ENCODE results near the gene TNFRSF19.

The TNFRSF19 gene

GRCh38 chr13:23701186-23701585, 131.0 kb downstream of the TNFRSF19 start:
- H3K4me3 ChIP-seq (replicated peaks; ENCODE audit: insufficient read depth, low read length) = no peak overlapping the region

DNA sequence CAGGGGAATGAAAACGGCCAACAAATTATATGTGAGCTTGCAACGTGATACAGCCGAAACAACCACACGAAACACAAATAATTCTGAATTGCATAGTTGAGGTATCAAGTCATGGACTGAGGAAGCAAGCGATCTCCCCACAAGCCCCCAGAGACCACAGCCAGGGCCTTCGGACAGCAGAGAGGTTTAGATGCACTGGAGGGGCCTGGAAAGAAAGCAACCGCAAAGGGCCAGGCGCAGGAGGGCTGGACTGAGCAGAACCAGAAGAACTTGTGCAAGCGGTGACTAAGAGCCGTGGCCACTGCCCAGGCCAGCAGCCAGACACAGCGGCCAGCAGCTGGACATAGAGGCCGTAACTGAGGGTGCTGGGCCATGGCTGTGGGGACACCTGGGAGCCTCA, 131.4 kb downstream of the TNFRSF19 start:
- TF ChIP-seq, protein P1, sequence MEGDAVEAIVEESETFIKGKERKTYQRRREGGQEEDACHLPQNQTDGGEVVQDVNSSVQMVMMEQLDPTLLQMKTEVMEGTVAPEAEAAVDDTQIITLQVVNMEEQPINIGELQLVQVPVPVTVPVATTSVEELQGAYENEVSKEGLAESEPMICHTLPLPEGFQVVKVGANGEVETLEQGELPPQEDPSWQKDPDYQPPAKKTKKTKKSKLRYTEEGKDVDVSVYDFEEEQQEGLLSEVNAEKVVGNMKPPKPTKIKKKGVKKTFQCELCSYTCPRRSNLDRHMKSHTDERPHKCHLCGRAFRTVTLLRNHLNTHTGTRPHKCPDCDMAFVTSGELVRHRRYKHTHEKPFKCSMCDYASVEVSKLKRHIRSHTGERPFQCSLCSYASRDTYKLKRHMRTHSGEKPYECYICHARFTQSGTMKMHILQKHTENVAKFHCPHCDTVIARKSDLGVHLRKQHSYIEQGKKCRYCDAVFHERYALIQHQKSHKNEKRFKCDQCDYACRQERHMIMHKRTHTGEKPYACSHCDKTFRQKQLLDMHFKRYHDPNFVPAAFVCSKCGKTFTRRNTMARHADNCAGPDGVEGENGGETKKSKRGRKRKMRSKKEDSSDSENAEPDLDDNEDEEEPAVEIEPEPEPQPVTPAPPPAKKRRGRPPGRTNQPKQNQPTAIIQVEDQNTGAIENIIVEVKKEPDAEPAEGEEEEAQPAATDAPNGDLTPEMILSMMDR (IDR thresholded peaks at IDR 0.05; ENCODE audit: insufficient read depth, low read length) = no peak
- no peak overlapping the region for H3K4me3 ChIP-seq (replicated peaks; ENCODE audit: insufficient read depth, low read length)
- no peak for DNase-seq (ENCODE audit: low read depth in 1 of 2, low spot score in 1 of 2)
- no peak overlapping the region for H3K27ac ChIP-seq (replicated peaks)
- no peaks in the 10 kb centered on the region for H3K27me3 ChIP-seq (ENCODE audit: insufficient read depth, poor library complexity, severe bottlenecking)

More at GRCh38 chr13:23701186-23701585, 131.0 kb downstream of the TNFRSF19 start:
- TF ChIP-seq REST (IDR thresholded peaks at IDR 0.05; ENCODE audit: insufficient replicate concordance, low read depth) = no peak
- TF ChIP-seq POLR2AphosphoS5 (IDR thresholded peaks at IDR 0.05; ENCODE audit: low read depth) = no peak
- TF ChIP-seq, protein P1 (IDR thresholded peaks at IDR 0.05; ENCODE audit: insufficient read depth, low read length) = no peak
- no peak for TF ChIP-seq GABPA (IDR thresholded peaks at IDR 0.05; ENCODE audit: low read depth)
- no peak for TF ChIP-seq SPI1 (IDR thresholded peaks at IDR 0.05; ENCODE audit: borderline replicate concordance, low read depth)
- Histone ChIP-seq H3K27ac (replicated peaks) (no peak overlapping the region), H3K27me3 (ENCODE audit: insufficient read depth, poor library complexity, severe bottlenecking) (no peaks in the 10 kb centered on the region)
- DNase-seq (ENCODE audit: low read depth in 1 of 2, low spot score in 1 of 2) = no peak

DNA sequence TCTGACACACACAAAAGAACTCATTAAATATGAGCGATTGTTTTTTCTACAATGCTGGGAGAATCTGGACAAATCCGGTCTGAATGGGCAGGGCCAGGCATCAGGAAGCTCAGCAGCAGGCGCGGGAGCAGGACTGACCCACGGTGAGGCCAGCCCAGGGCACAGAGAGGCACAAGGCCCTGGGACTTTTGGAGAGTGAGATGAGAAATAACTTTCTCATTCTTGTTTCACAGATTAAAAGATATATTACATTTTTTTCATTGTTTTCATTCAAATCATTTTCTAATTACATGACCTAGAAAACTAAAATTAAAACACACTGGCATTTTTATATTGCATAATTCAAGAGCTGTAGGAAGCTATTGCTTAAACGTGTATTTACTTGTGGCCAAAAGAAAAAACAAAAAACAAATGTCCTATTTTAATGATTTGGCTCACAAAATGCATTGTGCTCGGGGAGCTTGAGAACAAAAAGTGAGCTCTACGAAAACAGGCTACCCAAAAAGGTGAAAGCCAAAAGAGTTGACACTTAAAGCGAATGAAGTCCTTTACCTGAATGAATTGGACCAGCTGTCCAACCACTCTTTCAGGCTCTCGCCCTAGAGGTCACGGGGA, 133.1 kb downstream of the TNFRSF19 start:
- TF ChIP-seq REST (IDR thresholded peaks at IDR 0.05; ENCODE audit: insufficient replicate concordance, low read depth) (no peak), SPI1 (IDR thresholded peaks at IDR 0.05; ENCODE audit: borderline replicate concordance, low read depth) (no peak), POLR2AphosphoS5 (IDR thresholded peaks at IDR 0.05; ENCODE audit: low read depth) (no peak), GABPA (IDR thresholded peaks at IDR 0.05; ENCODE audit: low read depth) (no peak)
- TF ChIP-seq, protein P1 (IDR thresholded peaks at IDR 0.05; ENCODE audit: insufficient read depth, low read length) = no peak
- no peak overlapping the region for H3K27ac ChIP-seq (replicated peaks)
- DNase-seq (ENCODE audit: low read depth in 1 of 2, low spot score in 1 of 2) = no peak
- H3K27me3 ChIP-seq (ENCODE audit: insufficient read depth, poor library complexity, severe bottlenecking) = no peaks in the 10 kb centered on the region
- H3K4me3 ChIP-seq (replicated peaks; ENCODE audit: insufficient read depth, low read length) = no peak overlapping the region

DNA sequence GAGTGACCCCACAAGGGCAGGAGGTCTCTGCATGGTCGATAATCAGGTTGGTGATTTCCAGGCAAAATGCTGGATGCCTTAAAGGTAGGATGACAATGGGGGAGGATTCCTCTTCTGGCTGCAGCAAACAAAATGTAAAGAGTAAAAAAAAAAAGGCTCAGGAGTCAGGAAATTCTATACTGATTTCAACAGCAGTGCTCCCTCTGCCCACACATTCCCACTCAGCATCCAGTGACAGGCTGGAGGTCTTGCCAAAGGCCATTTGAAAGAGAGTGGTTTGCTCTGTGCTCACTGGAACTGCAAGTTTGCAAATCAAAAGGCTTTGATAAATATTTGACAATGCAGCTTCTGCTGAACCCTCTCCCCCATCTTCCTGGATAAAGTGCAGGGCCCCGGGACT, 135.4 kb downstream of the TNFRSF19 start:
- no peak overlapping the region for H3K4me3 ChIP-seq (replicated peaks; ENCODE audit: insufficient read depth, low read length)
- H3K27ac ChIP-seq (replicated peaks) = no peak overlapping the region
- no peaks in the 10 kb centered on the region for H3K27me3 ChIP-seq (ENCODE audit: insufficient read depth, poor library complexity, severe bottlenecking)
- TF ChIP-seq GABPA (IDR thresholded peaks at IDR 0.05; ENCODE audit: low read depth) (no peak), REST (IDR thresholded peaks at IDR 0.05; ENCODE audit: insufficient replicate concordance, low read depth) (no peak), POLR2AphosphoS5 (IDR thresholded peaks at IDR 0.05; ENCODE audit: low read depth) (no peak), SPI1 (IDR thresholded peaks at IDR 0.05; ENCODE audit: borderline replicate concordance, low read depth) (no peak)
- TF ChIP-seq, protein P1 (IDR thresholded peaks at IDR 0.05; ENCODE audit: insufficient read depth, low read length) = no peak
- DNase-seq (ENCODE audit: low read depth in 1 of 2, low spot score in 1 of 2) = no peak
